Endothelial cell of umbilical vein (primary cell): Measurements from ENCODE around the gene LRRC30. TPM values are rescaled to one million over a fixed set of nuclear protein-coding genes. Genes with fewer than 3 reads are reported as not detected.

Source experiments
- BruUV-seq: library from RNA; stranded (reverse); fragments of 400-500 nt; replicated peaks from 2 replicates; lab custom pipeline; 2021; lab: Mats Ljungman, UMichigan
- CTCF ChIA-PET: fragments of 300-600, 350-600 bp; sonication (Branson Sonifier 250); formaldehyde crosslinking; loops from one replicate; lab custom pipeline; 2021; ENCODE audit warnings: antibody characterized with exemption, inconsistent platforms; lab: Charles Lee
- POLR2A ChIA-PET: fragments of 300-600, 350-600 bp; sonication (Branson Sonifier 250); formaldehyde crosslinking; loops from one replicate; lab custom pipeline; 2021; ENCODE audit warnings: antibody characterized with exemption, inconsistent platforms; lab: Charles Lee
- DNase-seq: peaks from one replicate; pipeline ENCODE4 v3.0.0-alpha.2; 2011; ENCODE audit warnings: low read depth, low spot score
- FAIRE-seq: peaks from 2 replicates; lab custom pipeline; 2011; peaks lifted over from hg19 to GRCh38; lab: Jason Lieb, UNC
- H2AFZ ChIP-seq: 2 replicates; pipeline ENCODE4 v1.6.0; 2012; ENCODE audit warnings: low read depth, low read length, control low read depth, inconsistent platforms
- H3K27ac ChIP-seq: 2 replicates; pipeline ENCODE4 v1.5.1; 2011; ENCODE audit warnings: low read depth, mild to moderate bottlenecking, control low read depth, low read length, moderate library complexity; ENCODE audit not compliant: insufficient read depth
- H3K27me3 ChIP-seq, 2 experiments: 2 replicates each; pipeline versions ENCODE4 v1.6.0 to v1.6.1; 2011; ENCODE audit warnings: low read length in 2 of 2, mixed read lengths in 1 of 2; ENCODE audit not compliant: control insufficient read depth in 2 of 2, insufficient read depth in 2 of 2
- H3K36me3 ChIP-seq, 2 experiments: 2 replicates in 1 of 2; 3 replicates in 1 of 2; pipeline ENCODE4 v1.5.1; 2011; ENCODE audit warnings: low read length in 2 of 2, mild to moderate bottlenecking in 1 of 2, moderate library complexity in 1 of 2; ENCODE audit not compliant: control insufficient read depth in 2 of 2, insufficient read depth in 2 of 2; ENCODE audit errors: extremely low read depth in 1 of 2
- H3K4me1 ChIP-seq: 3 replicates; pipeline ENCODE4 v1.5.1; 2011; ENCODE audit warnings: mild to moderate bottlenecking, low read length; ENCODE audit not compliant: control insufficient read depth, insufficient read depth; ENCODE audit errors: extremely low read depth
- H3K4me2 ChIP-seq: 2 replicates; pipeline ENCODE4 v1.6.1; 2011; ENCODE audit warnings: low read length, control low read depth, mixed read lengths; ENCODE audit not compliant: insufficient read depth
- H3K4me3 ChIP-seq, 3 experiments: fragments of 200-600 bp in 1 of 3; sonication (generic), shearing (Covaris generic) in 1 of 3; replicated peaks in 1 of 3; 2 replicates each; pipeline ENCODE4 v1.5.1; 2011 to 2016; ENCODE audit warnings: control low read depth in 3 of 3, low read length in 3 of 3, mild to moderate bottlenecking in 2 of 3, inconsistent platforms in 1 of 3, low read depth in 1 of 3, moderate library complexity in 1 of 3; ENCODE audit not compliant: insufficient read depth in 1 of 3
- H3K79me2 ChIP-seq: 2 replicates; pipeline ENCODE4 v1.6.0; 2012; ENCODE audit warnings: low read length, inconsistent platforms; ENCODE audit not compliant: control insufficient read depth, insufficient read depth
- H3K9ac ChIP-seq: replicated peaks from 2 replicates; pipeline ENCODE3; 2011; ENCODE audit warnings: low read length, control low read depth; ENCODE audit not compliant: insufficient read depth; ENCODE audit errors: extremely low read depth
- H3K9me1 ChIP-seq: replicated peaks from 3 replicates; pipeline ENCODE4 v1.6.0; 2011; ENCODE audit warnings: mild to moderate bottlenecking, low read length; ENCODE audit not compliant: control insufficient read depth, insufficient read depth; ENCODE audit errors: extremely low read depth
- H3K9me3 ChIP-seq: replicated peaks from 2 replicates; pipeline ENCODE4 v1.5.1; 2012; ENCODE audit warnings: low read length, inconsistent platforms; ENCODE audit not compliant: control insufficient read depth, insufficient read depth
- H4K20me1 ChIP-seq: replicated peaks from 2 replicates; pipeline ENCODE3; 2011; ENCODE audit warnings: mild to moderate bottlenecking, low read length; ENCODE audit not compliant: control insufficient read depth, insufficient read depth; ENCODE audit errors: extremely low read depth
- EZH2 ChIP-seq: IDR thresholded peaks from 2 replicates; pipeline ENCODE4 v1.6.1; 2012; ENCODE audit warnings: borderline replicate concordance, low read depth, mild to moderate bottlenecking, moderate library complexity, low read length, inconsistent platforms; ENCODE audit not compliant: severe bottlenecking
- FOS ChIP-seq: IDR thresholded peaks from 2 replicates; pipeline ENCODE4 v1.6.1; 2011; ENCODE audit warnings: mild to moderate bottlenecking, low read length, moderate library complexity, borderline replicate concordance; ENCODE audit not compliant: insufficient read depth
- GATA2 ChIP-seq: IDR thresholded peaks from 2 replicates; pipeline ENCODE4 v1.7.0; 2011; ENCODE audit warnings: low read depth, mild to moderate bottlenecking, moderate library complexity, mixed read lengths, low read length; ENCODE audit not compliant: insufficient read length, insufficient read depth
- JUN ChIP-seq: IDR thresholded peaks from 2 replicates; pipeline ENCODE4 v1.6.1; 2011; ENCODE audit warnings: borderline replicate concordance, low read depth; ENCODE audit not compliant: insufficient read length, insufficient read depth
- MYC ChIP-seq: IDR thresholded peaks from one replicate; pipeline ENCODE4 v1.6.1; 2011; ENCODE audit warnings: mild to moderate bottlenecking, low read depth, low read length
- POLR2A ChIP-seq: IDR thresholded peaks from 2 replicates; pipeline ENCODE4 v1.6.1; 2012; ENCODE audit warnings: low read depth, mild to moderate bottlenecking, control low read depth, low read length
- POLR2AphosphoS5 ChIP-seq: IDR thresholded peaks from 2 replicates; pipeline ENCODE4 v1.6.1; 2012; ENCODE audit warnings: low read depth, mild to moderate bottlenecking, control low read depth, low read length, moderate library complexity; ENCODE audit not compliant: insufficient read depth
- dilution Hi-C: fragments of 300-500 bp; cut with MboI; formaldehyde crosslinking; loops from one replicate; pipeline ENCODE4 v1.15.0; 2019; ENCODE audit warnings: low sequenced_read_pairs; ENCODE audit not compliant: extremely low pct_ligation_motif_present
- intact Hi-C: fragments of 100-400 bp; cut with micrococcal nuclease; formaldehyde crosslinking; loops from one replicate; pipeline ENCODE4 v1.10.0; 2022
- polyA plus RNA-seq, 4 experiments: library from polyadenylated mRNA; depleted of rRNA in 3 of 4; stranded (reverse) in 3 of 4; unstranded in 1 of 4; fragments of >200 nt; gene quantifications; 2 replicates each; pipeline versions ENCODE4 v1.2.1 to v1.2.3, GENCODE V29; 2011 to 2012; ENCODE audit warnings: missing spikeins in 1 of 4
- total RNA-seq: library from RNA; stranded (reverse); gene quantifications from 2 replicates; pipeline ENCODE4 v1.2.3, GENCODE V29; 2021
- TF ChIP-seq, protein P1 (sequence below): IDR thresholded peaks from 2 replicates; pipeline ENCODE4 v1.6.1; 2011; ENCODE audit not compliant: insufficient read depth, insufficient read length
- TF ChIP-seq, protein P2 (sequence below), 2 donors: IDR thresholded peaks; 1 replicate in 1 of 2; 2 replicates in 1 of 2; pipeline ENCODE4 v1.5.1; 2011; ENCODE audit warnings: low read length in 2 of 2, mild to moderate bottlenecking in 2 of 2, moderate library complexity in 2 of 2, control low read depth in 1 of 2, inconsistent platforms in 1 of 2, low read depth in 1 of 2; ENCODE audit not compliant: insufficient read depth in 1 of 2; ENCODE audit errors: extremely low read depth in 1 of 2

LRRC30 gene
- total and polyA plus RNA-seq, 2 donors (not counting 3 experiments of a cell fraction or from before 2014, with no cell fraction given) = not detected

DNA sequence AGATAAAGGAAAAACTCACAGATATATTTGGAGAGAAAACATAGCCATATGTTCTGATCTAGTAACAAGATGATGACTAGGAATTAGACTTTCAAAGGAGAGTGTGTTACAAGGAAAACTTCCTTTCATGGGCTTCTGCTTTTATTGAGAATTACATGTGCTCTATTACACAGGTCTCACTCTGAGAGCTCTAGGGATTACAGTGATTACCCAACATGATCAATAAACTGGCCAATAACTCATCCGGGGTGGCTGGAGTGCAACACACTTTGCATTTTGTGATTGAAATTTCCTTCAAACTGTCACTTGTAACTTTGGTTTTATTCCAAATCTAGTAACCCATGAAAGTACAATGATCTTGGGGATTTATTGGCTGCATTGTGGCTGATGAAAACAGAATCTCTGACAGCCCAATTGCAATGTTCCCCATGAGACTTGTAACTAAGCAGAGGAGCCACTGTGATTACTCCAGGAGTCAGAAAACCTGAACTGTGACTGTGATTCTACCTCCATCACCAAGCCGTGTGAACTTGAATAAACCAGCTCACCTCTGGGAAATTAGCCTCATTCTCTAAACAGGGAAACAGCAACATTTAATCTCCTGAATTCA, 40.2 kb upstream of the LRRC30 start:
- no peak for TF ChIP-seq JUN
- TF ChIP-seq, protein P1, sequence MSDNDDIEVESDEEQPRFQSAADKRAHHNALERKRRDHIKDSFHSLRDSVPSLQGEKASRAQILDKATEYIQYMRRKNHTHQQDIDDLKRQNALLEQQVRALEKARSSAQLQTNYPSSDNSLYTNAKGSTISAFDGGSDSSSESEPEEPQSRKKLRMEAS = no peak
- TF ChIP-seq FOS = no peak
- TF ChIP-seq POLR2AphosphoS5 = no peak
- TF ChIP-seq MYC = no peak
- no peak for TF ChIP-seq GATA2
- no peak for TF ChIP-seq POLR2A
- no peak for TF ChIP-seq EZH2
- TF ChIP-seq, protein P2, sequence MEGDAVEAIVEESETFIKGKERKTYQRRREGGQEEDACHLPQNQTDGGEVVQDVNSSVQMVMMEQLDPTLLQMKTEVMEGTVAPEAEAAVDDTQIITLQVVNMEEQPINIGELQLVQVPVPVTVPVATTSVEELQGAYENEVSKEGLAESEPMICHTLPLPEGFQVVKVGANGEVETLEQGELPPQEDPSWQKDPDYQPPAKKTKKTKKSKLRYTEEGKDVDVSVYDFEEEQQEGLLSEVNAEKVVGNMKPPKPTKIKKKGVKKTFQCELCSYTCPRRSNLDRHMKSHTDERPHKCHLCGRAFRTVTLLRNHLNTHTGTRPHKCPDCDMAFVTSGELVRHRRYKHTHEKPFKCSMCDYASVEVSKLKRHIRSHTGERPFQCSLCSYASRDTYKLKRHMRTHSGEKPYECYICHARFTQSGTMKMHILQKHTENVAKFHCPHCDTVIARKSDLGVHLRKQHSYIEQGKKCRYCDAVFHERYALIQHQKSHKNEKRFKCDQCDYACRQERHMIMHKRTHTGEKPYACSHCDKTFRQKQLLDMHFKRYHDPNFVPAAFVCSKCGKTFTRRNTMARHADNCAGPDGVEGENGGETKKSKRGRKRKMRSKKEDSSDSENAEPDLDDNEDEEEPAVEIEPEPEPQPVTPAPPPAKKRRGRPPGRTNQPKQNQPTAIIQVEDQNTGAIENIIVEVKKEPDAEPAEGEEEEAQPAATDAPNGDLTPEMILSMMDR (IDR thresholded peaks at IDR 0.05; ENCODE audit: extremely low read depth in 1 of 2, insufficient read depth in 1 of 2, low read depth in 1 of 2, low read length in 2 of 2) = no peak
- BruUV-seq = no TSS peak
- CTCF ChIA-PET = interaction anchor here (2.3 kb wide), 1 partner anchor 13 kb away, joined by 6 read pairs; no protein-coding TSS in a partner anchor
- Histone ChIP-seq H3K4me2 (no peak overlapping the region), H3K9me3 (no peaks in the 10 kb centered on the region), H4K20me1 (no peaks in the 10 kb centered on the region), H3K79me2 (no peaks in the 10 kb centered on the region), H3K36me3 (no peaks in the 10 kb centered on the region), H3K9me1 (no peaks in the 10 kb centered on the region), H3K9ac (no peak overlapping the region), H3K27ac (no peak overlapping the region), H3K4me3 (no peak overlapping the region), H2AFZ (no peak overlapping the region), H3K4me1 (no peaks in the 10 kb centered on the region), H3K27me3 (no peaks in the 10 kb centered on the region)
- dilution Hi-C loops = no loop called here
- POLR2A ChIA-PET = no interaction called here
- FAIRE-seq (no peak), DNase-seq (no peak)
- intact Hi-C loops = no loop called here
